Uterus (tissue), 2 donors: ENCODE results near the gene FANCE.

Experiments
- POLR2A ChIP-seq, 2 donors: fragments of 450-650 bp; IDR thresholded peaks; one replicate each; pipeline ENCODE4 v1.6.1; 2016; ENCODE audit warnings: antibody characterized with exemption in 2 of 2, mild to moderate bottlenecking in 1 of 2, moderate library complexity in 1 of 2
- TF ChIP-seq, protein P1 (sequence below), 4 experiments: fragments of 200-600 bp in 2 of 4; fragments of 450-650 bp in 2 of 4; sonication (generic) in 2 of 4; IDR thresholded peaks; one replicate each; pipeline ENCODE4 v1.5.1; 2016 to 2019; ENCODE audit warnings: antibody characterized with exemption in 4 of 4, mild to moderate bottlenecking in 2 of 4, moderate library complexity in 1 of 4

DNA sequence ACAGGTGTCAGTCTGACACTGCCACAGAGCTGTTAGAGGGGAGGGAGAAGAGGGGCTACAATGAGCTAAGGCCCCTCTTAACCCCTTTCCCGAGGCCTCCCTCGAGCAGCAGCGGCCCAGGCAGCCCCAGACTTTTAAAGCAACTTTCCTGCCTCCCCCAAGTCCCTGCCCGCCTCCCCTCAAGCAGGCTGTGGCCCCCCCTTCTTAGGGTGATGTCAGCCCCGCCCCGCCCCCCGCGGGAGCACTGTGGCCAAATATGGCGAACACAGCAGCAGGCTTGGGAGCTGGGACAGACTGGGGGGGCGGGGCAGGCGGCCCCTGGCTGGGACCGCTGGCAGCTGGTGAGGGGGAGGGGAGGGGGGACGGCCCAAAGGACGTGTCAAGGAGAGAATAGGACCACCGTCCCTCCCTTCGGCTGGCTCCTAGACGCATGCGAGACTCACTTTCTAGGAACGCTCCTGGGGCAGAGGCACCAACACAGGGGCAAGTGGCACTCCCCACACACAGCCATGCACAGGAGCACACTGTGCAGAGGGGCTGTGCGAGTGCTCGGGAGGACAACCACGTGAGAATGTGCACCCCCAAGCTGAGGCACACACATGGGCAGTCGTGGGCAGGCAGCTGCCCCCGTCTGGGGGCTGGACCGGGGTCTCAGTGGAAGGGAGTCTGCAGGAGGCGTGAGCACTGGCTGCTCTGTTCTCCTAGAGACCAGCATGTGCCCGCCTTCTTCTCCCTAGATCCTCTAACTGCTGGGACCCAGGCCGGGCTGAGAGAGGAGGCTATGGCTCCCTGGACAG is 38.1 kb downstream of the FANCE start:
- TF ChIP-seq, protein P1, sequence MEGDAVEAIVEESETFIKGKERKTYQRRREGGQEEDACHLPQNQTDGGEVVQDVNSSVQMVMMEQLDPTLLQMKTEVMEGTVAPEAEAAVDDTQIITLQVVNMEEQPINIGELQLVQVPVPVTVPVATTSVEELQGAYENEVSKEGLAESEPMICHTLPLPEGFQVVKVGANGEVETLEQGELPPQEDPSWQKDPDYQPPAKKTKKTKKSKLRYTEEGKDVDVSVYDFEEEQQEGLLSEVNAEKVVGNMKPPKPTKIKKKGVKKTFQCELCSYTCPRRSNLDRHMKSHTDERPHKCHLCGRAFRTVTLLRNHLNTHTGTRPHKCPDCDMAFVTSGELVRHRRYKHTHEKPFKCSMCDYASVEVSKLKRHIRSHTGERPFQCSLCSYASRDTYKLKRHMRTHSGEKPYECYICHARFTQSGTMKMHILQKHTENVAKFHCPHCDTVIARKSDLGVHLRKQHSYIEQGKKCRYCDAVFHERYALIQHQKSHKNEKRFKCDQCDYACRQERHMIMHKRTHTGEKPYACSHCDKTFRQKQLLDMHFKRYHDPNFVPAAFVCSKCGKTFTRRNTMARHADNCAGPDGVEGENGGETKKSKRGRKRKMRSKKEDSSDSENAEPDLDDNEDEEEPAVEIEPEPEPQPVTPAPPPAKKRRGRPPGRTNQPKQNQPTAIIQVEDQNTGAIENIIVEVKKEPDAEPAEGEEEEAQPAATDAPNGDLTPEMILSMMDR (IDR thresholded peaks at IDR 0.05): no peak
- TF ChIP-seq POLR2A (IDR thresholded peaks at IDR 0.05): peak; percentile 47 to 51
